GM23338 (cell line): ENCODE data around the gene NPC1L1. TPM values are rescaled to one million over a fixed set of nuclear protein-coding genes. Genes with fewer than 3 reads are reported as not detected.

Experiments
- ATAC-seq: fragments of 200-7000 bp; cut with Tn5 transposase; 3 replicates; pipeline ENCODE4 v1.9.1; 2020
- DNase-seq: peaks from one replicate; pipeline ENCODE4 v3.0.0-alpha.2; 2015; ENCODE audit warnings: low spot score
- H2AFZ ChIP-seq: fragments of 200-600 bp; sonication (generic); 2 replicates; pipeline ENCODE4 v1.8.0; 2016; ENCODE audit warnings: antibody characterized with exemption, mild to moderate bottlenecking, moderate library complexity
- H3F3A ChIP-seq: fragments of 200-600 bp; sonication (generic); replicated peaks from 2 replicates; pipeline ENCODE4 v1.8.0; 2017; ENCODE audit warnings: antibody characterized with exemption, mixed run types, low read depth
- H3K27ac ChIP-seq: fragments of 200-600 bp; sonication (generic); 2 replicates; pipeline ENCODE4 v1.6.1; 2016; ENCODE audit warnings: low read depth
- H3K27me3 ChIP-seq: fragments of 200-600 bp; sonication (generic); 2 replicates; pipeline ENCODE4 v1.8.0; 2016; ENCODE audit warnings: mild to moderate bottlenecking, mixed run types, moderate library complexity; ENCODE audit not compliant: insufficient read depth
- H3K36me3 ChIP-seq: fragments of 200-600 bp; sonication (generic); 2 replicates; pipeline ENCODE4 v1.8.0; 2016; ENCODE audit warnings: mild to moderate bottlenecking; ENCODE audit not compliant: insufficient read depth
- H3K4me1 ChIP-seq: fragments of 200-600 bp; sonication (generic); 2 replicates; pipeline ENCODE4 v1.8.0; 2016; ENCODE audit warnings: mild to moderate bottlenecking, moderate library complexity; ENCODE audit not compliant: insufficient read depth
- H3K4me2 ChIP-seq: fragments of 200-600 bp; sonication (generic); 2 replicates; pipeline ENCODE4 v1.7.1; 2017; ENCODE audit warnings: mixed run types
- H3K4me3 ChIP-seq: fragments of 200-600 bp; sonication (generic); 2 replicates; pipeline ENCODE4 v1.6.1; 2016; ENCODE audit warnings: mixed run types
- H3K79me2 ChIP-seq: fragments of 200-600 bp; sonication (generic); replicated peaks from 2 replicates; pipeline ENCODE4 v1.8.0; 2017; ENCODE audit warnings: mild to moderate bottlenecking; ENCODE audit not compliant: insufficient read depth
- H3K9me2 ChIP-seq: fragments of 200-600 bp; sonication (generic); 2 replicates; pipeline ENCODE4 v1.8.0; 2017; ENCODE audit not compliant: insufficient read depth
- H4K20me1 ChIP-seq: fragments of 200-600 bp; sonication (generic); replicated peaks from 2 replicates; pipeline ENCODE4 v1.8.0; 2017; ENCODE audit warnings: mild to moderate bottlenecking; ENCODE audit not compliant: insufficient read depth
- H3K27ac Mint-ChIP-seq: 2 replicates; pipeline ENCODE4 v1.8.0; 2020; ENCODE audit warnings: inconsistent platforms, mild to moderate bottlenecking, moderate library complexity, mixed read lengths
- H3K27me3 Mint-ChIP-seq: 3 replicates; pipeline ENCODE4 v1.8.0; 2022; ENCODE audit warnings: low read depth, mild to moderate bottlenecking, moderate library complexity, mixed read lengths, inconsistent platforms; ENCODE audit not compliant: insufficient read depth, poor library complexity
- H3K36me3 Mint-ChIP-seq: 3 replicates; pipeline ENCODE4 v1.8.0; 2021; ENCODE audit warnings: low read depth, mild to moderate bottlenecking, inconsistent platforms, moderate library complexity, mixed read lengths
- H3K4me1 Mint-ChIP-seq: 3 replicates; pipeline ENCODE4 v1.8.0; 2020; ENCODE audit warnings: mild to moderate bottlenecking, inconsistent platforms, mixed read lengths
- H3K4me3 Mint-ChIP-seq: 3 replicates; pipeline ENCODE4 v1.8.0; 2021; ENCODE audit warnings: moderate library complexity, mild to moderate bottlenecking, inconsistent platforms, mixed read lengths
- H3K9me3 Mint-ChIP-seq: 3 replicates; pipeline ENCODE4 v1.8.0; 2020; ENCODE audit warnings: moderate library complexity, mild to moderate bottlenecking, inconsistent platforms, mixed read lengths
- CREB1 ChIP-seq: fragments of 250-450 bp; sonication (Bioruptor Pico); IDR thresholded peaks from 2 replicates; pipeline ENCODE4 v1.5.0; 2020; ENCODE audit warnings: low read depth, mild to moderate bottlenecking, moderate library complexity
- CTCF ChIP-seq, 2 experiments: fragments of 200-600 bp in 1 of 2; sonication (generic) in 1 of 2; conservative IDR thresholded peaks; 2 replicates each; pipeline versions ENCODE4 v1.5.1 to v1.6.1; 2016 to 2017; ENCODE audit warnings: antibody characterized with exemption in 2 of 2, low read depth in 2 of 2, mild to moderate bottlenecking in 2 of 2, moderate library complexity in 1 of 2
- EZH2 ChIP-seq: fragments of 200-600 bp; sonication (generic); IDR thresholded peaks from one replicate; pipeline ENCODE4 v1.8.0; 2017; ENCODE audit warnings: antibody characterized with exemption, mild to moderate bottlenecking, low read depth; ENCODE audit not compliant: unreplicated experiment
- EZH2phosphoT487 ChIP-seq: fragments of 200-600 bp; sonication (generic); IDR thresholded peaks from one replicate; pipeline ENCODE4 v1.8.1; 2018; ENCODE audit warnings: antibody characterized with exemption; ENCODE audit not compliant: unreplicated experiment
- JUNB ChIP-seq: IDR thresholded peaks from one replicate; pipeline ENCODE4 v1.6.1; 2016; ENCODE audit warnings: antibody characterized with exemption; ENCODE audit not compliant: unreplicated experiment
- NANOG ChIP-seq: IDR thresholded peaks from 2 replicates; pipeline ENCODE4 v1.6.1; 2016; ENCODE audit warnings: antibody characterized with exemption, borderline replicate concordance
- ZNF331 ChIP-seq: fragments of 250-450 bp; sonication (Bioruptor Pico); IDR thresholded peaks from 2 replicates; pipeline ENCODE4 v1.5.0; 2020; ENCODE audit warnings: low read depth, mild to moderate bottlenecking, moderate library complexity
- ZNF462 ChIP-seq: fragments of 250-450 bp; sonication (Bioruptor Pico); IDR thresholded peaks from 2 replicates; pipeline ENCODE4 v1.5.0; 2020; ENCODE audit warnings: mild to moderate bottlenecking, moderate library complexity
- polyA plus RNA-seq: library from polyadenylated mRNA; unstranded; fragments of >200 nt; fragmentation: Nextera tagmentation; extraction: Ambion mirVana; gene quantifications from 2 replicates; pipeline ENCODE4 v1.2.1, GENCODE V29; 2016
- total RNA-seq: library from RNA; depleted of rRNA; stranded (reverse); fragments of >200 nt; shearing (Covaris generic); gene quantifications from 2 replicates; pipeline ENCODE4 v1.2.3, GENCODE V29; 2014

Gene NPC1L1
- total and polyA plus RNA-seq, 2 experiments from 2014 or later, result 0.03 TPM; not detected in 1

GRCh38 chr7:44488955-44489354, 52.2 kb downstream of the NPC1L1 start (continued):
- TF ChIP-seq ZNF462 (CRISPR knock-in tag) (no peak), JUNB (no peak)

GRCh38 chr7:44486693-44487092, 54.4 kb downstream of the NPC1L1 start:
- Histone ChIP-seq H3K4me3 (no peak overlapping the region), H3F3A (no peaks in the 10 kb centered on the region), H2AFZ (no peak overlapping the region), H3K27ac (no peak overlapping the region), H4K20me1 (peaks cover 49% of the 10 kb centered on the region), H3K4me1 (peaks cover 7% of the 10 kb centered on the region), H3K79me2 (peaks cover 68% of the 10 kb centered on the region), H3K4me2 (0 out of 2 replicates have a peak overlapping the region, but pooled peaks have one; percentile 20), H3K36me3 (peaks cover 21% of the 10 kb centered on the region), H3K27me3 (no peaks in the 10 kb centered on the region), H3K9me2 (no peaks in the 10 kb centered on the region)
- Mint-ChIP-seq H3K4me1 (peaks cover 14% of the 10 kb centered on the region), H3K27me3 (peaks cover 4% of the 10 kb centered on the region), H3K36me3 (peaks cover 35% of the 10 kb centered on the region), H3K27ac (no peak overlapping the region), H3K9me3 (no peaks in the 10 kb centered on the region; the same call in 2 of the 3 replicates), H3K4me3 (no peak overlapping the region)
- no peak for ATAC-seq
- no peak for DNase-seq
- TF ChIP-seq CTCF (conservative IDR thresholded peaks at IDR 0.05; ENCODE audit: low read depth in 2 of 2) (no peak), JUNB (no peak), EZH2phosphoT487 (no peak), NANOG (no peak), CREB1 (no peak), ZNF331 (CRISPR knock-in tag) (no peak), ZNF462 (CRISPR knock-in tag) (no peak), EZH2 (no peak)
